HepG2 (cell line): ENCODE data around the gene CCDC93. TPM values are rescaled to one million over a fixed set of nuclear protein-coding genes. Genes with fewer than 3 reads are reported as not detected.

Experiments
- ATAC-seq: fragments of 200-7000 bp; cut with Tn5 transposase; 3 replicates; pipeline ENCODE4 v1.9.1; 2020; ENCODE audit warnings: mild to moderate bottlenecking, moderate library complexity
- BruUV-seq: library from RNA; stranded (reverse); fragments of 400-500 nt; replicated peaks from 2 replicates; lab custom pipeline; 2021; lab: Mats Ljungman, UMichigan
- CTCF ChIA-PET: fragments of 300-600 bp; formaldehyde crosslinking; extraction: SDS; loops from one replicate; lab custom pipeline; 2021; ENCODE audit warnings: low total read pairs, inconsistent platforms, low intra/inter-chr PET ratio; lab: Yijun Ruan, JAX
- POLR2A ChIA-PET: fragments of 350-600 bp; sonication (Branson Sonifier 250); formaldehyde crosslinking; loops from one replicate; lab custom pipeline; 2020; ENCODE audit warnings: antibody characterized with exemption, inconsistent platforms; lab: Yijun Ruan, JAX
- DNase-seq: peaks from one replicate; pipeline ENCODE4 v3.0.0-alpha.2; 2015; ENCODE audit warnings: low spot score
- FAIRE-seq: peaks from 3 replicates; lab custom pipeline; 2011; peaks lifted over from hg19 to GRCh38; lab: Jason Lieb, UNC
- H2AFZ ChIP-seq: one replicate; pipeline ENCODE4 v1.6.1; 2011; ENCODE audit warnings: low read length, inconsistent platforms
- H3K27ac ChIP-seq: fragments of 300-600 bp; 3 replicates; pipeline ENCODE4 v1.8.0; 2011; ENCODE audit warnings: mixed run types, mild to moderate bottlenecking, mixed read lengths, low read length, inconsistent platforms; ENCODE audit not compliant: insufficient read depth; ENCODE audit errors: extremely low read length
- H3K27me3 ChIP-seq, 2 experiments: fragments of 200-600 bp in 1 of 2; 2 replicates in 1 of 2; 3 replicates in 1 of 2; pipeline versions ENCODE4 v1.6.0 to v1.8.0; 2011; ENCODE audit warnings: low read length in 2 of 2, mild to moderate bottlenecking in 2 of 2, moderate library complexity in 2 of 2, inconsistent platforms in 1 of 2; ENCODE audit not compliant: insufficient read depth in 2 of 2, control insufficient read depth in 1 of 2
- H3K36me3 ChIP-seq, 2 experiments: fragments of 200-600 bp in 1 of 2; replicated peaks in 1 of 2; 2 replicates in 1 of 2; 3 replicates in 1 of 2; pipeline versions ENCODE4 v1.5.1 to v1.8.0; 2011; ENCODE audit warnings: low read length in 2 of 2, inconsistent platforms in 1 of 2; ENCODE audit not compliant: insufficient read depth in 2 of 2, control insufficient read depth in 1 of 2
- H3K4me1 ChIP-seq: 2 replicates; pipeline ENCODE4 v1.5.1; 2012; ENCODE audit warnings: low read length, inconsistent platforms; ENCODE audit not compliant: insufficient read depth
- H3K4me2 ChIP-seq: 2 replicates; pipeline ENCODE4 v1.6.0; 2011; ENCODE audit warnings: low read depth, low read length, inconsistent platforms
- H3K4me3 ChIP-seq, 3 experiments: fragments of 200-600 bp in 1 of 3; sonication (generic), shearing (Covaris generic) in 1 of 3; replicated peaks in 1 of 3; 2 replicates each; pipeline ENCODE4 v1.5.1; 2011 to 2016; ENCODE audit warnings: low read length in 3 of 3, inconsistent platforms in 2 of 3, low read depth in 2 of 3, mild to moderate bottlenecking in 2 of 3, control low read depth in 1 of 3, mixed read lengths in 1 of 3; ENCODE audit not compliant: insufficient read depth in 1 of 3
- H3K79me2 ChIP-seq: one replicate; pipeline ENCODE4 v1.6.1; 2011; ENCODE audit warnings: low read length, inconsistent platforms; ENCODE audit not compliant: insufficient read depth
- H3K9ac ChIP-seq: 2 replicates; pipeline ENCODE4 v1.6.0; 2011; ENCODE audit warnings: mild to moderate bottlenecking, low read depth, low read length, inconsistent platforms; ENCODE audit not compliant: insufficient read depth
- H3K9me3 ChIP-seq: 2 replicates; pipeline ENCODE4 v1.5.1; 2012; ENCODE audit warnings: mild to moderate bottlenecking, low read length
- H4K20me1 ChIP-seq: 2 replicates; pipeline ENCODE4 v1.6.0; 2011; ENCODE audit warnings: inconsistent platforms, mild to moderate bottlenecking, low read length, moderate library complexity; ENCODE audit not compliant: insufficient read depth
- BORCS8-MEF2B ChIP-seq: sonication (generic); formaldehyde crosslinking; IDR thresholded peaks from 2 replicates; pipeline ENCODE4 v1.8.0; 2022; ENCODE audit warnings: mild to moderate bottlenecking, missing genetic modification reagents
- CC2D1A ChIP-seq: sonication (generic); formaldehyde crosslinking; IDR thresholded peaks from 2 replicates; pipeline ENCODE4 v1.8.1; 2023; ENCODE audit warnings: mild to moderate bottlenecking, missing genetic modification reagents
- CCAR2 ChIP-seq: fragments of 200-400 bp; formaldehyde crosslinking; optimal IDR thresholded peaks from 2 replicates; pipeline ENCODE3; 2018; ENCODE audit warnings: low read depth, mild to moderate bottlenecking, low read length, moderate library complexity
- MED8 ChIP-seq: sonication (generic); formaldehyde crosslinking; IDR thresholded peaks from 2 replicates; pipeline ENCODE4 v1.8.1; 2023; ENCODE audit warnings: mild to moderate bottlenecking, missing genetic modification reagents; ENCODE audit not compliant: insufficient replicate concordance
- RFX5 ChIP-seq: IDR thresholded peaks from 2 replicates; pipeline ENCODE4 v1.6.1; 2011; ENCODE audit warnings: low read depth, low read length, improper control_type of control experiment
- SAP130 ChIP-seq: IDR thresholded peaks from 2 replicates; pipeline ENCODE4 v1.6.1; 2016; ENCODE audit warnings: low read depth
- SOX5 ChIP-seq: IDR thresholded peaks from 2 replicates; pipeline ENCODE4 v1.6.1; 2016; ENCODE audit warnings: borderline replicate concordance
- STAG1 ChIP-seq: sonication (generic); formaldehyde crosslinking; IDR thresholded peaks from 2 replicates; pipeline ENCODE4 v1.4.0; 2020; ENCODE audit warnings: missing genetic modification reagents
- TAF1 ChIP-seq: sonication (generic); formaldehyde crosslinking; IDR thresholded peaks from 2 replicates; pipeline ENCODE4 v1.4.0; 2020; ENCODE audit warnings: missing genetic modification reagents
- ZBTB10 ChIP-seq: sonication (generic); formaldehyde crosslinking; IDR thresholded peaks from 2 replicates; pipeline ENCODE4 v1.4.0; 2020; ENCODE audit warnings: missing genetic modification reagents, borderline replicate concordance
- ZBTB38 ChIP-seq: sonication (generic); formaldehyde crosslinking; IDR thresholded peaks from 2 replicates; pipeline ENCODE4 v1.5.1; 2020; ENCODE audit warnings: mild to moderate bottlenecking, missing genetic modification reagents
- ZNF143 ChIP-seq: sonication (generic); formaldehyde crosslinking; IDR thresholded peaks from 2 replicates; pipeline ENCODE4 v1.4.0; 2020; ENCODE audit warnings: missing genetic modification reagents
- ZSCAN9 ChIP-seq: IDR thresholded peaks from 2 replicates; pipeline ENCODE4 v1.6.1; 2016; ENCODE audit warnings: borderline replicate concordance
- WGBS: methylation state at CpG from one replicate; pipeline ENCODE4 v1.1.6; 2017; ENCODE audit warnings: low lambda C conversion rate; 5-methylcytosine and 5-hydroxymethylcytosine counted together
- in situ Hi-C: cut with HindIII; loops from 2 replicates; pipeline ENCODE4 v1.10.0; 2017; ENCODE audit warnings: low pct_unique_long_range_greater_than_20kb; ENCODE audit not compliant: extremely low pct_ligation_motif_present
- intact Hi-C: fragments of 100-400 bp; cut with micrococcal nuclease; formaldehyde crosslinking; loops from one replicate; pipeline ENCODE4 v1.10.0; 2022; ENCODE audit not compliant: unreplicated experiment
- polyA plus RNA-seq, 8 experiments: library from polyadenylated mRNA; depleted of rRNA in 3 of 8; stranded (reverse) in 7 of 8; unstranded in 1 of 8; fragments of >200 nt; fragmentation: Illumina TruSeq in 4 of 8; extraction: Trizol in 4 of 8; gene quantifications; 2 replicates each; pipeline versions ENCODE4 v1.2.1 to v1.2.3, GENCODE V29; 2011 to 2016; ENCODE audit warnings: low read depth in 4 of 8, missing spikeins in 1 of 8, mixed read lengths in 1 of 8; ENCODE audit not compliant: insufficient read depth in 1 of 8
- total RNA-seq, 5 experiments: library from RNA; depleted of rRNA; stranded (reverse); fragments of >200 nt; fragmentation: Illumina TruSeq; extraction: Trizol; gene quantifications; 2 replicates each; pipeline ENCODE4 v1.2.3, GENCODE V29; 2016; ENCODE audit warnings: low read depth in 1 of 5
- TF ChIP-seq, protein P1 (sequence below): sonication (generic); formaldehyde crosslinking; IDR thresholded peaks from 2 replicates; pipeline ENCODE4 v1.8.1; 2023; ENCODE audit warnings: mild to moderate bottlenecking, missing genetic modification reagents
- TF ChIP-seq, protein P2 (sequence below): sonication (generic); formaldehyde crosslinking; IDR thresholded peaks from 2 replicates; pipeline ENCODE4 v1.5.0; 2020; ENCODE audit warnings: mild to moderate bottlenecking, missing genetic modification reagents, borderline replicate concordance
- TF ChIP-seq, protein P3 (sequence below): sonication (generic); formaldehyde crosslinking; IDR thresholded peaks from 2 replicates; pipeline ENCODE4 v1.5.0; 2020; ENCODE audit warnings: mild to moderate bottlenecking, missing genetic modification reagents, moderate library complexity

Gene CCDC93
- total and polyA plus RNA-seq, 2 of the 13 experiments (the other 11 are each of a cell fraction or from before 2014, with no cell fraction given), result 37.2 to 53.2 TPM

GRCh38 chr2:118046634-118047210 is 32.9 kb upstream of the CCDC93 start:
- intact Hi-C loops (loop anchor here (1.0 to 5.0 kb wide), 7 partner anchors 15 to 816 kb away; partner anchors contain the start of gene INSIG2), in situ Hi-C loops (loop anchor here (10.0 kb wide), 1 partner anchor 808 kb away; no protein-coding TSS in a partner anchor)
- Histone ChIP-seq H3K36me3 (no peaks in the 10 kb centered on the region), H3K9me3 (no peaks in the 10 kb centered on the region), H3K4me3 (peak overlapping the region in 2 of 3 experiments; percentile 19 to 41; a peak in 3 of 6 replicates), H3K27ac (no peak overlapping the region), H4K20me1 (no peaks in the 10 kb centered on the region), H3K9ac (no peak overlapping the region), H2AFZ (peak overlapping the region; percentile 70), H3K4me1 (peaks cover 18% of the 10 kb centered on the region; the same call in 1 of the 2 replicates), H3K79me2 (no peaks in the 10 kb centered on the region), H3K27me3 (no peaks in the 10 kb centered on the region; a peak in 1 of 5 replicates), H3K4me2 (peak overlapping the region; percentile 66)
- peak; percentile 50; the same call in 1 of the 3 replicates for ATAC-seq
- peak; percentile 80 for FAIRE-seq
- POLR2A ChIA-PET, result interaction anchor here (1.3 to 2.2 kb wide), 3 partner anchors 33 to 42 kb away, joined by 5 to 11 read pairs (median 10); partner anchors contain the start of genes CCDC93 and INSIG2
- BruUV-seq, result no TSS peak
- CTCF ChIA-PET, result interaction anchor here (0.8 to 2.0 kb wide), 3 partner anchors 15 to 175 kb away, joined by 4 to 16 read pairs (median 9); no protein-coding TSS in a partner anchor
- 2% methylated on average over 4 of the region's 4 CpGs for WGBS
- peak; percentile 42 for DNase-seq
- no peak for TF ChIP-seq CCAR2
- no peak for TF ChIP-seq ZNF143 (CRISPR knock-in tag)
- no peak for TF ChIP-seq MED8 (CRISPR knock-in tag)
- TF ChIP-seq, protein P1, sequence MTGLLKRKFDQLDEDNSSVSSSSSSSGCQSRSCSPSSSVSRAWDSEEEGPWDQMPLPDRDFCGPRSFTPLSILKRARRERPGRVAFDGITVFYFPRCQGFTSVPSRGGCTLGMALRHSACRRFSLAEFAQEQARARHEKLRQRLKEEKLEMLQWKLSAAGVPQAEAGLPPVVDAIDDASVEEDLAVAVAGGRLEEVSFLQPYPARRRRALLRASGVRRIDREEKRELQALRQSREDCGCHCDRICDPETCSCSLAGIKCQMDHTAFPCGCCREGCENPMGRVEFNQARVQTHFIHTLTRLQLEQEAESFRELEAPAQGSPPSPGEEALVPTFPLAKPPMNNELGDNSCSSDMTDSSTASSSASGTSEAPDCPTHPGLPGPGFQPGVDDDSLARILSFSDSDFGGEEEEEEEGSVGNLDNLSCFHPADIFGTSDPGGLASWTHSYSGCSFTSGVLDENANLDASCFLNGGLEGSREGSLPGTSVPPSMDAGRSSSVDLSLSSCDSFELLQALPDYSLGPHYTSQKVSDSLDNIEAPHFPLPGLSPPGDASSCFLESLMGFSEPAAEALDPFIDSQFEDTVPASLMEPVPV (CRISPR knock-in tag), result no peak
- no peak for TF ChIP-seq ZBTB38 (CRISPR knock-in tag)
- 0 out of 2 replicates have a peak, but pooled peaks have one; percentile 22 for TF ChIP-seq SOX5 (CRISPR knock-in tag)
- no peak for TF ChIP-seq ZBTB10 (CRISPR knock-in tag)
- TF ChIP-seq, protein P2, sequence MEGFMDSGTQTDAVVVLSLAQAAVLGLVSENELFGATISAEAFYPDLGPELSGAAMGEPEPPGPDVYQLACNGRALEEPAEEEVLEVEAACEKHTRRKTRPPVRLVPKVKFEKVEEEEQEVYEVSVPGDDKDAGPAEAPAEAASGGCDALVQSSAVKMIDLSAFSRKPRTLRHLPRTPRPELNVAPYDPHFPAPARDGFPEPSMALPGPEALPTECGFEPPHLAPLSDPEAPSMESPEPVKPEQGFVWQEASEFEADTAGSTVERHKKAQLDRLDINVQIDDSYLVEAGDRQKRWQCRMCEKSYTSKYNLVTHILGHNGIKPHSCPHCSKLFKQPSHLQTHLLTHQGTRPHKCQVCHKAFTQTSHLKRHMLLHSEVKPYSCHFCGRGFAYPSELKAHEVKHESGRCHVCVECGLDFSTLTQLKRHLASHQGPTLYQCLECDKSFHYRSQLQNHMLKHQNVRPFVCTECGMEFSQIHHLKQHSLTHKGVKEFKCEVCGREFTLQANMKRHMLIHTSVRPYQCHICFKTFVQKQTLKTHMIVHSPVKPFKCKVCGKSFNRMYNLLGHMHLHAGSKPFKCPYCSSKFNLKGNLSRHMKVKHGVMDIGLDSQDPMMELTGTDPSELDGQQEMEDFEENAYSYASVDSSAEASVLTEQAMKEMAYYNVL (CRISPR knock-in tag), result no peak
- no peak for TF ChIP-seq TAF1 (CRISPR knock-in tag)
- no peak for TF ChIP-seq CC2D1A
- TF ChIP-seq STAG1, result peak; percentile 87
- TF ChIP-seq, protein P3, sequence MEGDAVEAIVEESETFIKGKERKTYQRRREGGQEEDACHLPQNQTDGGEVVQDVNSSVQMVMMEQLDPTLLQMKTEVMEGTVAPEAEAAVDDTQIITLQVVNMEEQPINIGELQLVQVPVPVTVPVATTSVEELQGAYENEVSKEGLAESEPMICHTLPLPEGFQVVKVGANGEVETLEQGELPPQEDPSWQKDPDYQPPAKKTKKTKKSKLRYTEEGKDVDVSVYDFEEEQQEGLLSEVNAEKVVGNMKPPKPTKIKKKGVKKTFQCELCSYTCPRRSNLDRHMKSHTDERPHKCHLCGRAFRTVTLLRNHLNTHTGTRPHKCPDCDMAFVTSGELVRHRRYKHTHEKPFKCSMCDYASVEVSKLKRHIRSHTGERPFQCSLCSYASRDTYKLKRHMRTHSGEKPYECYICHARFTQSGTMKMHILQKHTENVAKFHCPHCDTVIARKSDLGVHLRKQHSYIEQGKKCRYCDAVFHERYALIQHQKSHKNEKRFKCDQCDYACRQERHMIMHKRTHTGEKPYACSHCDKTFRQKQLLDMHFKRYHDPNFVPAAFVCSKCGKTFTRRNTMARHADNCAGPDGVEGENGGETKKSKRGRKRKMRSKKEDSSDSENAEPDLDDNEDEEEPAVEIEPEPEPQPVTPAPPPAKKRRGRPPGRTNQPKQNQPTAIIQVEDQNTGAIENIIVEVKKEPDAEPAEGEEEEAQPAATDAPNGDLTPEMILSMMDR (CRISPR knock-in tag), result peak; percentile 82
- TF ChIP-seq SAP130 (CRISPR knock-in tag), result 0 out of 2 replicates have a peak, but pooled peaks have one; percentile 19
- no peak for TF ChIP-seq RFX5
- no peak for TF ChIP-seq BORCS8-MEF2B
- TF ChIP-seq ZSCAN9 (CRISPR knock-in tag), result 0 out of 2 replicates have a peak, but pooled peaks have one; percentile 29
